ENCODE data around the gene CALD1. TPM values are rescaled to one million over a fixed set of nuclear protein-coding genes. Genes with fewer than 3 reads are reported as not detected.

CALD1 gene
- total and polyA plus RNA-seq, 2 experiments from 2014 or later = 132 to 842 TPM

DNA sequence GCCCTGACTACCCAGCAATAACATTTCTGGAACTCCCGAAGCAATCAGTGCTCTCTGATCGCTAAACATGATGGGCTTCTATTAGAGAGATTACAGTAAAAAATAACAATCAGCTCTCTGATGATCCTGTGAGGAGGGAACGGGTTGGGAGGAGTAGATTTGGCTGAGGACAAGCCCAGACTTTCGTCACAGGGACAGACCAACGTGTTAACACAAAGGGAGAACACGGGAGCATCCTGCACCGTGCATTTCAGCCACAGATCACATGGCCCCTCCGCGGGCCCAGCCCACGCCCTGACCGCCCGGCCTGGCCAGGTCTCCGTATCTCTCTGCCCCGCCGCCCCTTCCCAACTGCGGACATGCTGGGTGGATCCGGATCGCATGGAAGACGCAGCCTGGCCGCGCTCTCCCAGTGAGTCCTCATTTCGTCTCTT is 111.8 kb downstream of the CALD1 start:
- TF ChIP-seq ZNF331 (CRISPR knock-in tag; IDR thresholded peaks at IDR 0.05; ENCODE audit: low read depth) (no peak), EZH2phosphoT487 (IDR thresholded peaks at IDR 0.05; ENCODE audit: unreplicated experiment) (no peak), POLR2AphosphoS5 (IDR thresholded peaks at IDR 0.05; ENCODE audit: low read depth) (peak; percentile 49; the same call in 1 of the 2 replicates), CREB1 (CRISPR knock-in tag; IDR thresholded peaks at IDR 0.05; ENCODE audit: low read depth) (peak; percentile 77), EZH2 (IDR thresholded peaks at IDR 0.05; ENCODE audit: low read depth, unreplicated experiment) (no peak)
- TF ChIP-seq, protein P1, sequence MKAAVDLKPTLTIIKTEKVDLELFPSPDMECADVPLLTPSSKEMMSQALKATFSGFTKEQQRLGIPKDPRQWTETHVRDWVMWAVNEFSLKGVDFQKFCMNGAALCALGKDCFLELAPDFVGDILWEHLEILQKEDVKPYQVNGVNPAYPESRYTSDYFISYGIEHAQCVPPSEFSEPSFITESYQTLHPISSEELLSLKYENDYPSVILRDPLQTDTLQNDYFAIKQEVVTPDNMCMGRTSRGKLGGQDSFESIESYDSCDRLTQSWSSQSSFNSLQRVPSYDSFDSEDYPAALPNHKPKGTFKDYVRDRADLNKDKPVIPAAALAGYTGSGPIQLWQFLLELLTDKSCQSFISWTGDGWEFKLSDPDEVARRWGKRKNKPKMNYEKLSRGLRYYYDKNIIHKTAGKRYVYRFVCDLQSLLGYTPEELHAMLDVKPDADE (IDR thresholded peaks at IDR 0.05) = no peak
- peak overlapping the region; percentile 84 for H3K4me3 Mint-ChIP-seq
- H3K27ac Mint-ChIP-seq = peak overlapping the region; percentile 95
- H3K4me1 ChIP-seq (ENCODE audit: insufficient read depth) = peaks cover 13% of the 10 kb centered on the region; the same call in 1 of the 2 replicates
- H3K4me2 ChIP-seq = peak overlapping the region; percentile 78
- peak overlapping the region; percentile 68; the same call in 1 of the 2 replicates for H3K27ac ChIP-seq (ENCODE audit: low read depth)
- no peaks in the 10 kb centered on the region for H3F3A ChIP-seq (replicated peaks; ENCODE audit: low read depth)
- no peaks in the 10 kb centered on the region for H3K27me3 ChIP-seq (ENCODE audit: insufficient read depth)
- peaks cover 12% of the 10 kb centered on the region; the same call in 1 of the 2 replicates for H3K36me3 ChIP-seq (ENCODE audit: insufficient read depth)
- H3K9me3 Mint-ChIP-seq = peaks cover 20% of the 10 kb centered on the region
- no peak overlapping the region for H2AFZ ChIP-seq
- H3K27me3 Mint-ChIP-seq (ENCODE audit: insufficient read depth, low read depth, poor library complexity) = peaks cover 1% of the 10 kb centered on the region
- peaks cover 33% of the 10 kb centered on the region for H3K36me3 Mint-ChIP-seq (ENCODE audit: low read depth)
- no peaks in the 10 kb centered on the region for H3K9me2 ChIP-seq (ENCODE audit: insufficient read depth)
- H3K79me2 ChIP-seq (replicated peaks; ENCODE audit: insufficient read depth) = peaks cover 47% of the 10 kb centered on the region
- no peaks in the 10 kb centered on the region; the same call in 1 of the 2 replicates for H4K20me1 ChIP-seq (replicated peaks; ENCODE audit: insufficient read depth)
- H3K4me1 Mint-ChIP-seq = peaks cover 32% of the 10 kb centered on the region
- ATAC-seq (peak; percentile 91), DNase-seq (ENCODE audit: low spot score) (peak; percentile 88)
- peak overlapping the region; percentile 51 for H3K4me3 ChIP-seq

DNA sequence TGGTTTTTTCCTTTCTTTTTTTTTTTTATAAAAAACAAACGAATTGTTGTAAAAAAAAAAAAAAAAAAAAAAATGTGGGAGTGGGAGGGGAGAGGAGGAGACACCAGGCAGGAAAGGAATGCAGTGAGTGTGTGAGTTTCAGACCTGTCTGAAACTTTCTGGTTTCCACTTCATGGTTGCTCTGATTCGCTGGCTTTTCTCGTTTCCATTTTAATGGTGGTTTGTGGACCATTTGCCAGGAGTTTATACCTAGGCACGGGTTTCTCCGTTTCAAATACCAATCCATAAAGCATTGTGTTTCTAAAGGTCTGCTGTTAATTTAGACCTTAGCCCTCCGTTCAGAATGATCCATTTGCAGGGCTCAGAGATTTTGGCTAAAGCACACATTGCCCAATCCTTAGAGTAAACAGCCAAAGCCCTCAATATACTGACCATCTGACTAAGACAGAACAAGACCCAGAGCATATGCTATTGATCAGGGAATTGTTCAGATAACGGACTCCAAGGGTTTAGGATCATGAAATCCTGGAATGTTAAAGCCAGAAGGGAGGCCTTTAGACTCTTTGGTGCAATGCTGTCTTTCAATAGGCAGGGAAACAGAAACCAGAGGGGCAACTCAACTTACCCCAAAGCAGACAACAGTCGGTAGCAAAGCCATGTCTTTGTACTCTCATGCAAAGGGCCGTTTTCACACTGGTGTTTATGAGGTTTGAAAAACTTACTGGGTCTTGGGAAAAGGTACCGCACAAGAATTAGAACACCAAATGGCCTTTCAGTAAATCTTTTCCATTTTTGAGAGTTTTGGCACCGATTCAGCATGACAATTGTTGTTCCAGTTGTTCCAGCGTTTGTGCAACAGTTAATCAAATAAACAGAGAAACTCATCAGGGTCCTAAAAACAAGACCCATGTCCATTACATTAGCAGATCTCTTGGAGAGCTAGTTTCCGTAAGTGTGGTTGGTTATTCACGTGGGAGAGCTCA is 112.6 kb downstream of the CALD1 start:
- Histone ChIP-seq H3K27me3 (ENCODE audit: insufficient read depth) (no peaks in the 10 kb centered on the region), H3K27ac (ENCODE audit: low read depth) (peak overlapping the region; percentile 68; the same call in 1 of the 2 replicates), H3K9me2 (ENCODE audit: insufficient read depth) (no peaks in the 10 kb centered on the region), H2AFZ (no peak overlapping the region), H3K4me3 (peak overlapping the region; percentile 51), H3K79me2 (replicated peaks; ENCODE audit: insufficient read depth) (peaks cover 54% of the 10 kb centered on the region), H4K20me1 (replicated peaks; ENCODE audit: insufficient read depth) (no peaks in the 10 kb centered on the region), H3K4me2 (peak overlapping the region; percentile 78), H3F3A (replicated peaks; ENCODE audit: low read depth) (no peaks in the 10 kb centered on the region), H3K4me1 (ENCODE audit: insufficient read depth) (peaks cover 13% of the 10 kb centered on the region; the same call in 1 of the 2 replicates), H3K36me3 (ENCODE audit: insufficient read depth) (peaks cover 13% of the 10 kb centered on the region; the same call in 1 of the 2 replicates)
- peaks cover 27% of the 10 kb centered on the region for H3K9me3 Mint-ChIP-seq
- peak overlapping the region; percentile 84 for H3K4me3 Mint-ChIP-seq
- ATAC-seq (peak; percentile 39), DNase-seq (ENCODE audit: low spot score) (no peak)
- TF ChIP-seq, protein P2, sequence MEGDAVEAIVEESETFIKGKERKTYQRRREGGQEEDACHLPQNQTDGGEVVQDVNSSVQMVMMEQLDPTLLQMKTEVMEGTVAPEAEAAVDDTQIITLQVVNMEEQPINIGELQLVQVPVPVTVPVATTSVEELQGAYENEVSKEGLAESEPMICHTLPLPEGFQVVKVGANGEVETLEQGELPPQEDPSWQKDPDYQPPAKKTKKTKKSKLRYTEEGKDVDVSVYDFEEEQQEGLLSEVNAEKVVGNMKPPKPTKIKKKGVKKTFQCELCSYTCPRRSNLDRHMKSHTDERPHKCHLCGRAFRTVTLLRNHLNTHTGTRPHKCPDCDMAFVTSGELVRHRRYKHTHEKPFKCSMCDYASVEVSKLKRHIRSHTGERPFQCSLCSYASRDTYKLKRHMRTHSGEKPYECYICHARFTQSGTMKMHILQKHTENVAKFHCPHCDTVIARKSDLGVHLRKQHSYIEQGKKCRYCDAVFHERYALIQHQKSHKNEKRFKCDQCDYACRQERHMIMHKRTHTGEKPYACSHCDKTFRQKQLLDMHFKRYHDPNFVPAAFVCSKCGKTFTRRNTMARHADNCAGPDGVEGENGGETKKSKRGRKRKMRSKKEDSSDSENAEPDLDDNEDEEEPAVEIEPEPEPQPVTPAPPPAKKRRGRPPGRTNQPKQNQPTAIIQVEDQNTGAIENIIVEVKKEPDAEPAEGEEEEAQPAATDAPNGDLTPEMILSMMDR (conservative IDR thresholded peaks at IDR 0.05; ENCODE audit: low read depth in 2 of 2) = no peak
- TF ChIP-seq POLR2AphosphoS5 (IDR thresholded peaks at IDR 0.05; ENCODE audit: low read depth) = no peak
- no peak for TF ChIP-seq ZNF331 (CRISPR knock-in tag; IDR thresholded peaks at IDR 0.05; ENCODE audit: low read depth)
- no peak for TF ChIP-seq JUNB (IDR thresholded peaks at IDR 0.05; ENCODE audit: unreplicated experiment)
- TF ChIP-seq, protein P3, sequence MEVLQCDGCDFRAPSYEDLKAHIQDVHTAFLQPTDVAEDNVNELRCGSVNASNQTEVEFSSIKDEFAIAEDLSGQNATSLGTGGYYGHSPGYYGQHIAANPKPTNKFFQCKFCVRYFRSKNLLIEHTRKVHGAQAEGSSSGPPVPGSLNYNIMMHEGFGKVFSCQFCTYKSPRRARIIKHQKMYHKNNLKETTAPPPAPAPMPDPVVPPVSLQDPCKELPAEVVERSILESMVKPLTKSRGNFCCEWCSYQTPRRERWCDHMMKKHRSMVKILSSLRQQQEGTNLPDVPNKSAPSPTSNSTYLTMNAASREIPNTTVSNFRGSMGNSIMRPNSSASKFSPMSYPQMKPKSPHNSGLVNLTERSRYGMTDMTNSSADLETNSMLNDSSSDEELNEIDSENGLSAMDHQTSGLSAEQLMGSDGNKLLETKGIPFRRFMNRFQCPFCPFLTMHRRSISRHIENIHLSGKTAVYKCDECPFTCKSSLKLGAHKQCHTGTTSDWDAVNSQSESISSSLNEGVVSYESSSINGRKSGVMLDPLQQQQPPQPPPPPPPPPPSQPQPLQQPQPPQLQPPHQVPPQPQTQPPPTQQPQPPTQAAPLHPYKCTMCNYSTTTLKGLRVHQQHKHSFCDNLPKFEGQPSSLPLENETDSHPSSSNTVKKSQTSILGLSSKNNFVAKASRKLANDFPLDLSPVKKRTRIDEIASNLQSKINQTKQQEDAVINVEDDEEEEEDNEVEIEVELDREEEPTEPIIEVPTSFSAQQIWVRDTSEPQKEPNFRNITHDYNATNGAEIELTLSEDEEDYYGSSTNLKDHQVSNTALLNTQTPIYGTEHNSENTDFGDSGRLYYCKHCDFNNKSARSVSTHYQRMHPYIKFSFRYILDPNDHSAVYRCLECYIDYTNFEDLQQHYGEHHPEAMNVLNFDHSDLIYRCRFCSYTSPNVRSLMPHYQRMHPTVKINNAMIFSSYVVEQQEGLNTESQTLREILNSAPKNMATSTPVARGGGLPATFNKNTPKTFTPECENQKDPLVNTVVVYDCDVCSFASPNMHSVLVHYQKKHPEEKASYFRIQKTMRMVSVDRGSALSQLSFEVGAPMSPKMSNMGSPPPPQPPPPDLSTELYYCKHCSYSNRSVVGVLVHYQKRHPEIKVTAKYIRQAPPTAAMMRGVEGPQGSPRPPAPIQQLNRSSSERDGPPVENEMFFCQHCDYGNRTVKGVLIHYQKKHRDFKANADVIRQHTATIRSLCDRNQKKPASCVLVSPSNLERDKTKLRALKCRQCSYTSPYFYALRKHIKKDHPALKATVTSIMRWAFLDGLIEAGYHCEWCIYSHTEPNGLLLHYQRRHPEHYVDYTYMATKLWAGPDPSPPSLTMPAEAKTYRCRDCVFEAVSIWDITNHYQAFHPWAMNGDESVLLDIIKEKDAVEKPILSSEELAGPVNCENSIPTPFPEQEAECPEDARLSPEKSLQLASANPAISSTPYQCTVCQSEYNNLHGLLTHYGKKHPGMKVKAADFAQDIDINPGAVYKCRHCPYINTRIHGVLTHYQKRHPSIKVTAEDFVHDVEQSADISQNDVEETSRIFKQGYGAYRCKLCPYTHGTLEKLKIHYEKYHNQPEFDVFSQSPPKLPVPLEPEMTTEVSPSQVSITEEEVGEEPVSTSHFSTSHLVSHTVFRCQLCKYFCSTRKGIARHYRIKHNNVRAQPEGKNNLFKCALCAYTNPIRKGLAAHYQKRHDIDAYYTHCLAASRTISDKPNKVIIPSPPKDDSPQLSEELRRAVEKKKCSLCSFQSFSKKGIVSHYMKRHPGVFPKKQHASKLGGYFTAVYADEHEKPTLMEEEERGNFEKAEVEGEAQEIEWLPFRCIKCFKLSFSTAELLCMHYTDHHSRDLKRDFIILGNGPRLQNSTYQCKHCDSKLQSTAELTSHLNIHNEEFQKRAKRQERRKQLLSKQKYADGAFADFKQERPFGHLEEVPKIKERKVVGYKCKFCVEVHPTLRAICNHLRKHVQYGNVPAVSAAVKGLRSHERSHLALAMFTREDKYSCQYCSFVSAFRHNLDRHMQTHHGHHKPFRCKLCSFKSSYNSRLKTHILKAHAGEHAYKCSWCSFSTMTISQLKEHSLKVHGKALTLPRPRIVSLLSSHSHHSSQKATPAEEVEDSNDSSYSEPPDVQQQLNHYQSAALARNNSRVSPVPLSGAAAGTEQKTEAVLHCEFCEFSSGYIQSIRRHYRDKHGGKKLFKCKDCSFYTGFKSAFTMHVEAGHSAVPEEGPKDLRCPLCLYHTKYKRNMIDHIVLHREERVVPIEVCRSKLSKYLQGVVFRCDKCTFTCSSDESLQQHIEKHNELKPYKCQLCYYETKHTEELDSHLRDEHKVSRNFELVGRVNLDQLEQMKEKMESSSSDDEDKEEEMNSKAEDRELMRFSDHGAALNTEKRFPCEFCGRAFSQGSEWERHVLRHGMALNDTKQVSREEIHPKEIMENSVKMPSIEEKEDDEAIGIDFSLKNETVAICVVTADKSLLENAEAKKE (CRISPR knock-in tag; IDR thresholded peaks at IDR 0.05) = no peak
- TF ChIP-seq CREB1 (CRISPR knock-in tag; IDR thresholded peaks at IDR 0.05; ENCODE audit: low read depth) = no peak
- no peak for TF ChIP-seq EZH2phosphoT487 (IDR thresholded peaks at IDR 0.05; ENCODE audit: unreplicated experiment)
- TF ChIP-seq ZNF114 (CRISPR knock-in tag; IDR thresholded peaks at IDR 0.05) = no peak
- H3K4me1 Mint-ChIP-seq = peaks cover 29% of the 10 kb centered on the region
- H3K27me3 Mint-ChIP-seq (ENCODE audit: insufficient read depth, low read depth, poor library complexity) = peaks cover 1% of the 10 kb centered on the region
- H3K27ac Mint-ChIP-seq = peak overlapping the region; percentile 95
- peaks cover 40% of the 10 kb centered on the region for H3K36me3 Mint-ChIP-seq (ENCODE audit: low read depth)

Data from GM23338 (cell line).